Measurements from ENCODE around the gene SHOX.
"Not testable (repeated sequence)": the region's sequence is repeated elsewhere in the genome, so short reads cannot be mapped to it uniquely, and the experiment has no call there.

Gene SHOX

GRCh38 chrX:649166-649565 lies 18.6 kb downstream of the SHOX start:
- DNase-seq (ENCODE audit: low read depth), result no peak
- no peak for TF ChIP-seq CTCF (IDR thresholded peaks at IDR 0.05; ENCODE audit: low read depth, low read length, missing control alignments)
- H3K4me3 ChIP-seq (ENCODE audit: low read depth, low read length), result no peak overlapping the region

GRCh38 chrX:650324-650723 lies 19.7 kb downstream of the SHOX start:
- H3K4me3 ChIP-seq (ENCODE audit: low read depth, low read length), result no peak overlapping the region
- DNase-seq (ENCODE audit: low read depth), result no peak
- no peak for TF ChIP-seq CTCF (IDR thresholded peaks at IDR 0.05; ENCODE audit: low read depth, low read length, missing control alignments)

GRCh38 chrX:650811-651210 lies 20.2 kb downstream of the SHOX start:
- no peak overlapping the region for H3K4me3 ChIP-seq (ENCODE audit: low read depth, low read length)
- no peak for DNase-seq (ENCODE audit: low read depth)
- no peak for TF ChIP-seq CTCF (IDR thresholded peaks at IDR 0.05; ENCODE audit: low read depth, low read length, missing control alignments)

- H3K4me3 ChIP-seq (ENCODE audit: low read depth, low read length); DNase-seq (ENCODE audit: low read depth): not testable (repeated sequence)
These were observed 21.3 kb downstream of the SHOX start for GRCh38 chrX:651922-652321.

GRCh38 chrX:652341-652741 lies 21.8 kb downstream of the SHOX start:
- no peak overlapping the region for H3K4me3 ChIP-seq (ENCODE audit: low read depth, low read length)
- TF ChIP-seq CTCF (IDR thresholded peaks at IDR 0.05; ENCODE audit: low read depth, low read length, missing control alignments), result no peak
- DNase-seq (ENCODE audit: low read depth), result no peak

- H3K4me3 ChIP-seq (ENCODE audit: low read depth, low read length), result no peak overlapping the region
- TF ChIP-seq CTCF (IDR thresholded peaks at IDR 0.05; ENCODE audit: low read depth, low read length, missing control alignments), result no peak
- no peak for DNase-seq (ENCODE audit: low read depth)
These were observed 22.7 kb downstream of the SHOX start for GRCh38 chrX:653306-653705.

- no peak for TF ChIP-seq CTCF (IDR thresholded peaks at IDR 0.05; ENCODE audit: low read depth, low read length, missing control alignments)
- no peak for DNase-seq (ENCODE audit: low read depth)
These were observed 30.6 kb downstream of the SHOX start for GRCh38 chrX:661154-661553.

GRCh38 chrX:662126-662525 lies 31.5 kb downstream of the SHOX start:
- no peak for TF ChIP-seq CTCF (IDR thresholded peaks at IDR 0.05; ENCODE audit: low read depth, low read length, missing control alignments)
- DNase-seq (ENCODE audit: low read depth), result no peak
- H3K4me3 ChIP-seq (ENCODE audit: low read depth, low read length), result no peak overlapping the region

More at GRCh38 chrX:661154-661553, 30.6 kb downstream of the SHOX start:
- H3K4me3 ChIP-seq (ENCODE audit: low read depth, low read length), result no peak overlapping the region

All from GM12864 (cell line).